Stromal cell of bone marrow (primary cell): Measurements from ENCODE around the gene MEF2A.
"Not testable (repeated sequence)": the region's sequence is repeated elsewhere in the genome, so short reads cannot be mapped to it uniquely, and the experiment has no call there.

Source experiments
- DNase-seq: peaks from one replicate; pipeline ENCODE4 v3.0.0-alpha.2; 2012; ENCODE audit warnings: low read depth

Gene MEF2A

DNA sequence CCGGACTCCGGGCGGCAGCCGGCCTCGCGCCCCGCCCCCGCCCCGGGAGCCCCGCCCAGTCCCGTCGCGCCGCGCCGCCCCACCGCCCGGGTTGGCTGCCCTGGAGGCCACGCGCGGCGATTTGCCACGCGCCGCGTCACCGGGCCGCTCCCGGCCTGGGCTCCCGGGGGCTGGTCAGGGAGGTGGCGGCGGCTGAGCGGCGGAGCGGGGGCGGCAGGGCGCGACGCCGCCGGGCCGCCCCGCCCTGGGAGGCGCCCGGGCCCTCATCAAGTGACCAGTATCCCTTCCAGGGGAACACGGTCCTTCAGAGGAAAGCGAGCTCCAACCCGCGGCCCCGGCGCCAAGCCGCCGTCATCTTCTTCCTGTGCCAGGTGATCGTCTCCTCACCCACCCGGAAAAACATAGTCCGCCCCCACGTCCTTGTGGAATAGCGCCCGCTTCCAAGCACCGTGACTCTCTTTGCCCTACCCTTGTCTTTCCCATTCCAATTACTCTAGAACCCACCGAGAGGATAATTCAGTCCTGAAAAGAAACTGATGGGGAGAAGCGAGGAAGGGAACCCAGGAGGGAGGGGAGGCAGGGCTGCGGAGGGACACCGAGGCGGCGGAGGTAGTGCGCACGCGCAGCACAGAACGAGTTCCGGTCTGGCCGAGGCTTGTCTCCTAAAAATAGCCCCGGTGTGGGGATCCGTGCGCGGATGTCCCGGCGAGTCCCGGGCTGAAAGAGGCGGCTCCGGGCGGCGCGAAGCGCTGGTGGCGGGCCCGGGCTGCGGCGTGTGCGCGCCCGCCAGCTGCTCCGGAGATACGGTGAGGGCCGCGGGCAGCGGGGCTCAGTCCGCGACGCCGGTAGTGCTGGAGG lies at the start of gene MEF2A:
Gene MEF2A, plus strand, starts transcription at position 686 of the 858 bp plus-strand sequence. CDS start 67,136 bp downstream, outside the sequence.
- peak; percentile 88 for DNase-seq

- no peak for DNase-seq
These were observed 47.6 kb upstream of the MEF2A start for GRCh38 chr15:99518191-99518590.

DNA sequence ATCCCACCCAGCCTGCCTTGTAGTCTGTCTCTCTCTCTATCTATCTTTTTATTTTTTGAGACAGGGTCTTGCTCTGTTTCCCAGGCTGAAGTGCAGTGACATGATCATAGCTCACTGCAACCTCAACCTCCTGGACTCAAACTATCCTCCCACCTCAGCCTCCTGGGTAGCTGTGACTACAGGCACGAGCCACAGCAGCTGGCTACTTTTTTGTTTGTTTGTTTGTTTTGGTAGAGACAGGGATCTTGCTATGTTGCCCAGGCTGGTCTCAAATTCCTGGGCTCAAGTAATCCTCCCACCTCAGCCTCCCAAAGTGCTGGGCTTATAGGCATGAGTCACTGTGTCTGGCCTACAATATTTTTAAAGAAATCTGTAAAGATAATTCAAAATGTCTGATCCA lies 46.4 kb upstream of the MEF2A start:
- DNase-seq: not testable (repeated sequence)

DNA sequence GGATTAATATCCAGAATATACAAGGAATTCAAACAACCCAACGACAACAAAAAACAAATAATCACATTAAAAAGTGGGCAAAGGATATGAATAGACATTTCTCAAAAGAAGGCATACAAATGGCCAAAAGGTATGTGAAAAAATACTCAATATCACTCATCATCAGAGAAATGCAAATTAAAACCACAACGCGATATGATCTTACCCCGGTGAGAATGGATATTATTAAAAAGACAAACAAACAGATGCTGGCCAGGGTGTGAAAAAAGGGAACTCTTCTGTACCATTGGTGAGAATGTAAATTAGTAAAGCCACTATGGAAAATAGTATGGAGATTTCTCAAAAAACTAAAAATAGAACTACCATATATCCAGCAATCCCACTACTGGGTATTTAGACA lies 43.5 kb upstream of the MEF2A start:
- DNase-seq: no peak

DNA sequence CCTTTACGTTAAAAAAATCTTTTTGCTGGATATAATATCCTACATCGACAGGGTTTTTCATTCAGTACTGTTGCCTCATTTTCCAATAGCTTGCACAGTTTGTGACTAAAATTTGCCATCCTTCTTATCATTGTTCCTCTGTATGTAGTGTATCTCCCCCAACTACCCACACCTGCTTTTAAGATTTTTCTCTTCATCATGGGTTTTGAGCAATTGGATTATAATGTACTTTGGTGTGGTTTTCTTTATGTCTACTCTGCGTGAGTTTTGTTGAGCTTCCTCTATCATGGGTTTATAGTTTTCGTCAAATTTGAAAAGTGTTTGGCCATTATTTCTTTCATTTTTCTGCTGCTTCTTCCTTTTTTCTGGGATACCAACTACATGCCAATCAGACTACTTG lies 39.6 kb upstream of the MEF2A start:
- DNase-seq: no peak

DNA sequence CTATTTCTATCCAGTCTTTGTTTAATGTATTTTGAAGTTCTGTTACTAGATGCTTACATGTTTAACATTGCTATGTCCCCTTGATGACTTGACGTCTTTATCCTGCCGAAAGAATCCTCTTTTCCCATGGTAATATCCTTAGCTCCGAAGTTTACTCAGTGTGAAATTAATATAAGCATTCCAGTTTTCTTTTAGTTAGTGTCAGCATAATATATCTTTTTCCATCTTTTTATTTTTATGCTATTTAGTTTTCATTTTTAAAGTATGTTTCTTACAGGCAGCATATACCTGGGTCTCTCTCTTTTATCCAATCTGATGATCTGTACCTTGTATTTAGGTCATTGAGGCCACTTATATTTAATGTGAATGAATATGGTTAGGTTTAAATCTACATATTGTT lies 39.1 kb upstream of the MEF2A start:
- no peak for DNase-seq

DNA sequence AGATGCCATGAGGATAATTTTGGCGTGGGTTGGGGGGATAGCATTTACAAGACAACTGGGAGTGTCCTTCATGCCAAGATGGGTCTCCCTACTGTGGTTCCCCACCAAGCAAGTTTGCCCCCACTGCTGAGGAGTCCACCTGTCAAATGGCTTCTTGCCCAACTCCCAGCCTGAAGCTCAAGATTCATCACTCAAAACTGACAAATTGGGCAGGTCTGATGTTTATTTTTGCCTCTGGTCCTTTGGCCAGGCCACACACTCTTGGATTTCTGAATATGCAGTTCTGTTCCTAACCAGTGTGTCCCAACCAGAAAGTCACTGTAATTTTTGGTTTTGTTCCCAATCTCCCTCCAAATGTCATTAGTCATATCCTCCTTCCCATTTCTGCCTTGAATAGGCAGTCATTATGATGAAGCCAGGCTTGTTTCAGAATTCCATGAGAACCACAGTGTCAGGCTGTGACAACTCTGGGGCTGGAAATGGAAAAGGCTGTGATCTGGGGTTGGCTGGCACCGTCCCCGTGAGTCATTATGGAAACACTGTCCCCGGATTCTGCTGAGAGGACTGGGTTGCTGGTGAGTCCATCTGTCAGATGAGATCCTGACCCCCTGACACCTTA lies 29.3 kb upstream of the MEF2A start:
- DNase-seq: peak; percentile 87

GRCh38 chr15:99537344-99537743 lies 28.4 kb upstream of the MEF2A start:
- DNase-seq: no peak

DNA sequence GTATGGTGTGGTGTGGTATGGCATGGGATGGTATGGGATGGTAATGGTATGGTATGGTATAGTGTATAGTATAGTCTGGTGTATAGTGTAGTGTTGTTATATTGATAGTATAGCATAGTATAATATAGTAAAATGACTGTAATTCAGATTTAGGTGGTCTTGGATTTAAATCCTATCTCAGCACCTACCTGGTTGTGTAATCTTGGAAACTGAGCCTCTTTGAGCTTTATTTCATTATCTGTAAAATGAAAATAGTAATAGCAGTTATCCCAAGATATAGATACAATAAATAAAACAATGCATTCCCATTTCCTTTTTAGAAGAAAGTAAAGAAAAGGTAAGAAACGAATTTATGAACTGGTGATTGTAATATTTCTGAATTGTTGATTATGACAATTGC lies 27.5 kb upstream of the MEF2A start:
- no peak for DNase-seq

- no peak for DNase-seq
These were observed 23.0 kb upstream of the MEF2A start for GRCh38 chr15:99542828-99543227.

DNA sequence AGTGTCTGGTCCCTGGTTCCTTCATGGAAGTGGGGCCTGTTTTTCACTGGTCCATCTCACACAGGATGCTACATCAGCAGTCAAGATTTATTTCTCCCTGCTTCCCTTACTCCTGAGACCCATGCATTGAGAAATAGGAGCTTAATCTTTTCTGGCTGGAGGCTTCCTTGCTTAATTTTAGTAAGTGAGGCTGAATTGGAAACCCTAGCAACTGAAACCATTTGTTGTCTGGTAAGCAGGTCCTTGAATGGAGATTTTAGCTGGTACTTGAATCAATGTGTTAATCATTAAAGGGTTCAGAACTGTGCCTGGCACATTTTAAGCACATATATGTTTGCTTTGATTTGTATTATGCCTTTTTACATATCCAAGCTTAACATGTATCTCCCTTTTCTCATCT lies 20.2 kb upstream of the MEF2A start:
- DNase-seq: no peak

GRCh38 chr15:99546441-99547100 lies 19.2 kb upstream of the MEF2A start:
- no peak for DNase-seq

DNA sequence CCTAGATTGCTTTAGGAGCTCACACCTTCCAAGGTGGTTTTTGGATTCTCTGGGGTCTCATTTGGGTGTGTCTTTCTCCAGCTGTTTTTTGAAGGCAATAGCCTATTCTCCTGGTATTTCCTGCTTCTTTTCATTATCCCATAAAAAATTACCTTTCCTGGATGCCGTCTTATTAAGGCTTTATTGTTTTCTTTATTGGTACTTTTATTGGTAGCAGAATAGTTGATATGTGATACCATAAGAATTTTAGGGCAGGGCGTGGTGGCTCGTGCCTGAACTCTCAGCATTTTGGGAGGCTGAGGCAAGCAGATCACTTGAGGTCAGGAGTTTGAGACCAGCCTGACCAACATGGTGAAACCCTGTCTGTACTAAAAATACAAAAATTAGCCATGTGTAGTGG lies 18.3 kb upstream of the MEF2A start:
- no peak for DNase-seq

- no peak for DNase-seq
These were observed 15.7 kb upstream of the MEF2A start for GRCh38 chr15:99550077-99550476.

GRCh38 chr15:99552111-99552510 lies 13.7 kb upstream of the MEF2A start:
- DNase-seq: no peak

DNA sequence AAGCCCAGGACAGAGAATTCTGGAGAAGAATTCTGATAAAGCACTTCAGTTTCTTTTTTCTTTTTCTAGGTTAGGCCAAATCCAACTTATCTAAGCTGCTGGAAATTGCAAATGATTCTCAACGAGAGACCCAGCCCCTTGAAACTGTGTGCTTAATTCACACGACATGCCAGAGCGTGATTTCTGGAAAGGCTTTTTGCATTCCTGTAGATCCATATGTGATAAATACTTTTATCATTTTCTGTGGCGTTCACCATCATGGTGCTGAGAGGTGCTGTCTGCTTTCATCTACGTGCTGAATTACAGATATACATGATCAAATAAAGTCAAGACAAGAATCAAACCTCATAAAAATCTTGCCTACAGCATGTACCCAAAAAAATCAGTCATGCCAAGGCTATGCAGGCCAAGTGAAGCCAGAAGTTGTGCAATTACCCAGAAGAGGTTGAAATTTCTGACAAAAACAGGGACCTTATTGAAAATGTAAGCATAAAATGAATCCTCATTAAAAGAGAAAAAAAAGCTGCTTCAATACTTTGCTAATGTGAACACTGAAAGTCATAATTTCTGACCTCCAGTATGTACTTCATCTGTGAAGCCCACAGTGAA lies 10.8 kb upstream of the MEF2A start:
- DNase-seq: no peak

DNA sequence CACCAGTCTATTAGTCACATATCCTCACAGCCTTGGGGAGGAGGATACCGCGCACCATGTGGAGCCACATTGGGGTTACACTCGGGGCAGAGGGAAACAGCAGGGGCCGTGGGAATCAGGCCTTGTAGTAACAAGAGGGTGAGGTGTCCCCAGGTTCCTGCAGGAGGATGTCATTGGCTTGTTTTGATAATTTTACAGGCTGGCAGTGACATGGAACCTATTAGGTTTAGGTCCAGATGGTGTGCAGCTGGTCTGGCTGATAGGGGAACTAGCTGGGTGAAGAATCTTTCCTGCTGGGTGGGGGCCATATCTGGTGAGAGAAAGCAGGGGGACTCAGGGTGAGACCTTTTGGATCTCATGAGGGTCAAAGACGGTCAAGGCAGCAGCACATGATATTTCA lies 9.8 kb upstream of the MEF2A start:
- DNase-seq: no peak

GRCh38 chr15:99556578-99556977 lies 9.2 kb upstream of the MEF2A start:
- DNase-seq: no peak

GRCh38 chr15:99558084-99558483 lies 7.7 kb upstream of the MEF2A start:
- no peak for DNase-seq

GRCh38 chr15:99558571-99558970 lies 7.2 kb upstream of the MEF2A start:
- DNase-seq: no peak

DNA sequence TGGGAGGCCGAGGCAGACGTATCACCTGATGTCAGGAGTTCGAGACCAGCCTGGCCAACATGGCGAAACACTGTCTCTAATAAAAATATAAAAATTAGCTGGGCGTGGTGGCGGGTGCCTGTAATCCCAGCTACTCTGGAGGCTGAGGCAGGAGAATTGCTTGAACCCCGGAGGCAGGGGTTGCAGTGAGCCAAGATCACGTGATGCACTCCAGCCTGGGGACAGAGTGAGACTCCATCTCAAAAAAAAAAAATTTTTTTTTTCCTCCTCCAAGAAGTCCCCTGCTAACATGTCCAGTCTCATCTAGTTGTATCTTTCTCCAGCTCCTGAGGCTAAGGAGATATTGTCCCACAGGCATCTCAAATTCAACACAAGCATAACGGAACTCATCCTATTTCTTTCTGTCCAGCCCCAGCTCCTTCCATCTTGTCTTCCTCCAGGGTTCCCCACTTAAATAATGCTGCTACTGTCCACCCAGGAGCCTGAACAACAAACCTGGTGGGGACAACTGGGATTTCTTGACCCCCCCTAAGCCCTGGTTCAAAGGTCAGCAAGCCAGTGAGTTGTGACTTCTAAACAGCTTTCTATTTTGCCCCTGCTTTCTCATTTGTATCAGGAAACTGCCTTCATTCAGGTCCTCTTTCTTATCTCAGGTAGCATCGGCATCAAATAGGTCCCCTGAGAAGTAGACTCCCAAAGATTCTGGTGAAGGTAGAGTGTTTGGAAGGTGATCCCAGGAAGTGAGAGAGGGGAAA lies 4.1 kb upstream of the MEF2A start:
- no peak for DNase-seq

- DNase-seq: no peak
These were observed 3.5 kb upstream of the MEF2A start for GRCh38 chr15:99562238-99562637.
